ENCODE data around the gene ACOX3. TPM values are rescaled to one million over a fixed set of nuclear protein-coding genes. Genes with fewer than 3 reads are reported as not detected.

Gene ACOX3
- polyA plus RNA-seq, 1 of the 3 experiments (the other 2 are of a cell fraction) = 8.4 TPM

- Histone ChIP-seq H3F3A (replicated peaks; ENCODE audit: insufficient read depth) (peaks cover 5% of the 10 kb centered on the region), H3K9me2 (no peaks in the 10 kb centered on the region), H4K20me1 (ENCODE audit: insufficient read depth) (no peaks in the 10 kb centered on the region), H3K27ac (ENCODE audit: low read depth in 2 of 2, low read length in 1 of 2) (no peak overlapping the region), H3K36me3 (replicated peaks in 1 of 2; ENCODE audit: control insufficient read depth in 1 of 2, insufficient read depth in 2 of 2, low read length in 1 of 2) (peaks cover 3 to 65% of the 10 kb centered on the region in 2 experiments), H3K9ac (no peak overlapping the region), H2AFZ (ENCODE audit: low read depth) (no peak overlapping the region), H3K79me2 (ENCODE audit: insufficient read depth) (no peaks in the 10 kb centered on the region), H3K4me1 (ENCODE audit: control insufficient read depth in 1 of 2, insufficient read depth in 2 of 2, low read depth in 1 of 2, low read length in 1 of 2) (no peaks in the 10 kb centered on the region), H3K27me3 (ENCODE audit: insufficient read depth) (no peaks in the 10 kb centered on the region), H3K9me3 (no peaks in the 10 kb centered on the region), H3K4me2 (no peak overlapping the region), H3K4me3 (ENCODE audit: low read depth in 2 of 2, low read length in 1 of 2) (no peak overlapping the region)
- POLR2A ChIA-PET = no interaction called here
- no peak for DNase-seq
- CTCF ChIA-PET = interaction anchor here (1.7 to 3.3 kb wide), 6 partner anchors 13 to 451 kb away, joined by 4 to 27 read pairs (median 14); no protein-coding TSS in a partner anchor
- TF ChIP-seq RFX5 (IDR thresholded peaks at IDR 0.05; ENCODE audit: low read length) (no peak), TEAD4 (IDR thresholded peaks at IDR 0.05; ENCODE audit: borderline replicate concordance, insufficient read depth) (no peak), FOSL2 (IDR thresholded peaks at IDR 0.05; ENCODE audit: borderline replicate concordance, low read depth) (no peak), MEF2A (IDR thresholded peaks at IDR 0.05; ENCODE audit: borderline replicate concordance, low read depth) (no peak), MAX (IDR thresholded peaks at IDR 0.05; ENCODE audit: low read depth) (no peak), GABPA (IDR thresholded peaks at IDR 0.05; ENCODE audit: low read depth) (no peak), RCOR1 (IDR thresholded peaks at IDR 0.05; ENCODE audit: low read length) (no peak), CHD2 (IDR thresholded peaks at IDR 0.05; ENCODE audit: low read length, partially characterized antibody) (no peak), POLR2AphosphoS5 (IDR thresholded peaks at IDR 0.05; ENCODE audit: low read depth, low read length) (no peak), RAD21 (IDR thresholded peaks at IDR 0.05; ENCODE audit: low read length) (no peak)
- 97% methylated on average over 9 of the region's 18 CpGs for WGBS (ENCODE audit: low lambda C conversion rate)
Observed at GRCh38 chr4:8467016-8467415, 26.5 kb upstream of the ACOX3 start.

- 99% methylated on average over 17 of the region's 31 CpGs for WGBS (ENCODE audit: low lambda C conversion rate)
- CTCF ChIA-PET = interaction anchor here (0.8 to 1.4 kb wide), 2 partner anchors 129 to 141 kb away, joined by 3 to 4 read pairs; no protein-coding TSS in a partner anchor
Observed at GRCh38 chr4:8465615-8466611, 25.4 kb upstream of the ACOX3 start.

More at GRCh38 chr4:8465615-8466611, 25.4 kb upstream of the ACOX3 start:
- H3F3A ChIP-seq (replicated peaks; ENCODE audit: insufficient read depth) = peaks cover 5% of the 10 kb centered on the region
- no peaks in the 10 kb centered on the region for H4K20me1 ChIP-seq (ENCODE audit: insufficient read depth)
- no peak overlapping the region for H3K4me3 ChIP-seq (ENCODE audit: low read depth in 2 of 2, low read length in 1 of 2)
- H3K4me2 ChIP-seq = no peak overlapping the region
- H3K27me3 ChIP-seq (ENCODE audit: insufficient read depth) = no peaks in the 10 kb centered on the region
- H2AFZ ChIP-seq (ENCODE audit: low read depth) = no peak overlapping the region
- no peak overlapping the region for H3K9ac ChIP-seq
- no peak for DNase-seq
- H3K4me1 ChIP-seq (ENCODE audit: control insufficient read depth in 1 of 2, insufficient read depth in 2 of 2, low read depth in 1 of 2, low read length in 1 of 2) = no peaks in the 10 kb centered on the region
- H3K9me2 ChIP-seq = no peaks in the 10 kb centered on the region
- H3K79me2 ChIP-seq (ENCODE audit: insufficient read depth) = no peaks in the 10 kb centered on the region
- POLR2A ChIA-PET = no interaction called here
- no peak for TF ChIP-seq FOXM1 (IDR thresholded peaks at IDR 0.05; ENCODE audit: low read depth)
- TF ChIP-seq MXI1 (IDR thresholded peaks at IDR 0.05; ENCODE audit: low read depth, low read length) = no peak
- TF ChIP-seq NFIC (IDR thresholded peaks at IDR 0.05; ENCODE audit: borderline replicate concordance) = no peak
- TF ChIP-seq FOSL2 (IDR thresholded peaks at IDR 0.05; ENCODE audit: borderline replicate concordance, low read depth) = no peak
- no peak for TF ChIP-seq ZBTB33 (IDR thresholded peaks at IDR 0.05; ENCODE audit: borderline replicate concordance, low read depth)
- no peak for TF ChIP-seq POLR2AphosphoS5 (IDR thresholded peaks at IDR 0.05; ENCODE audit: low read depth, low read length)
- H3K9me3 ChIP-seq = no peaks in the 10 kb centered on the region
- H3K36me3 ChIP-seq (replicated peaks in 1 of 2; ENCODE audit: control insufficient read depth in 1 of 2, insufficient read depth in 2 of 2, low read length in 1 of 2) = peaks cover 7 to 69% of the 10 kb centered on the region in 2 experiments
- no peak overlapping the region for H3K27ac ChIP-seq (ENCODE audit: low read depth in 2 of 2, low read length in 1 of 2)
